G401.6 (cell line): ENCODE data around the gene TRIM66.

Experiments used
- FAIRE-seq: peaks from 2 replicates; lab custom pipeline; 2012; peaks lifted over from hg19 to GRCh38; lab: Jason Lieb, UNC

TRIM66 gene, protein sequence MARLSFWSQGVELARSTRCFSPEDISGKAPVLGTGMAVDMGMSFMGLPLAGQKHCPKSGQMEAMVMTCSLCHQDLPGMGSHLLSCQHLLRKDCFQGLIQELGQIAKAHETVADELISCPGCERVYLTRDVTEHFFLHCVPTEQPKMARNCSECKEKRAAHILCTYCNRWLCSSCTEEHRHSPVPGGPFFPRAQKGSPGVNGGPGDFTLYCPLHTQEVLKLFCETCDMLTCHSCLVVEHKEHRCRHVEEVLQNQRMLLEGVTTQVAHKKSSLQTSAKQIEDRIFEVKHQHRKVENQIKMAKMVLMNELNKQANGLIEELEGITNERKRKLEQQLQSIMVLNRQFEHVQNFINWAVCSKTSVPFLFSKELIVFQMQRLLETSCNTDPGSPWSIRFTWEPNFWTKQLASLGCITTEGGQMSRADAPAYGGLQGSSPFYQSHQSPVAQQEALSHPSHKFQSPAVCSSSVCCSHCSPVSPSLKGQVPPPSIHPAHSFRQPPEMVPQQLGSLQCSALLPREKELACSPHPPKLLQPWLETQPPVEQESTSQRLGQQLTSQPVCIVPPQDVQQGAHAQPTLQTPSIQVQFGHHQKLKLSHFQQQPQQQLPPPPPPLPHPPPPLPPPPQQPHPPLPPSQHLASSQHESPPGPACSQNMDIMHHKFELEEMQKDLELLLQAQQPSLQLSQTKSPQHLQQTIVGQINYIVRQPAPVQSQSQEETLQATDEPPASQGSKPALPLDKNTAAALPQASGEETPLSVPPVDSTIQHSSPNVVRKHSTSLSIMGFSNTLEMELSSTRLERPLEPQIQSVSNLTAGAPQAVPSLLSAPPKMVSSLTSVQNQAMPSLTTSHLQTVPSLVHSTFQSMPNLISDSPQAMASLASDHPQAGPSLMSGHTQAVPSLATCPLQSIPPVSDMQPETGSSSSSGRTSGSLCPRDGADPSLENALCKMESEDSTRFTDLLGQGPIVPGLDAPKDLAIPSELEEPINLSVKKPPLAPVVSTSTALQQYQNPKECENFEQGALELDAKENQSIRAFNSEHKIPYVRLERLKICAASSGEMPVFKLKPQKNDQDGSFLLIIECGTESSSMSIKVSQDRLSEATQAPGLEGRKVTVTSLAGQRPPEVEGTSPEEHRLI (N-terminal part only)

GRCh38 chr11:8682303-8683114 is at the start of gene TRIM66, which contains the start of gene RPL27A:
Gene TRIM66 (minus strand): TSS chr11:8682665. CDS start chr11:8672274, 10,391 bp downstream.
Gene RPL27A (plus strand): TSS chr11:8682792. CDS start chr11:8682814, 22 bp downstream.
- FAIRE-seq, result peak; percentile 92

DNA sequence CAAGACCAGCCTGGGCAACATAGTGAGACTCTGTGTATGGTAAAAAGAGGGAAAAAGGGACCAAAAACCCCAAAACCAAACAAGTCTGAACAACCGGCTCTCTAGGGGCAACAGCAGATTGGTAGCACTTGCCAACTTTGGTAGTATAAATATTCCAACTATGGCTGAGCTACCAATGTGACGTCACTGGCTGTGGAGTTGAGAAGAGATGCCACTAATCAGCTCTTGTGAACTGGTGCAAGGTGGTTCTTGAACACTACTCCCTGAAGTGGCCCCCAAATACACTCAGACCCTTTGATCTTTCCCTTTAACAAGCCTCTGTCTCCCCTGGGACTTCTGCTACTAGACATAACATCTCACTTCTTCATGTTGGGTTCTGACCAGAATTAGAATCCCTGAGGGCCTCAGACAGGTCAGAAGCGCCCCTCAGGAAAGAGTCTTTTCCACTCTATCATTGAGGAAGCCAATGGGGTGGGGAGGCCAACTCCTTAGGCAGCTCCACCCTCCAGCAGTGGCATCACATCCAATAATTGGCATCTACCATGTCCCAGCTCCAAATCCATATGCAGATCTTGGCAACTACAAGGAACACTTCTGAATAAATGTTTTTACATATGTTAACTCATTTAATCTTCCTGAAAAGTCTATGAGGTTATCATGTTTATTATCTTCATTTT is 49.3 kb upstream of the TRIM66 start:
- no peak for FAIRE-seq

DNA sequence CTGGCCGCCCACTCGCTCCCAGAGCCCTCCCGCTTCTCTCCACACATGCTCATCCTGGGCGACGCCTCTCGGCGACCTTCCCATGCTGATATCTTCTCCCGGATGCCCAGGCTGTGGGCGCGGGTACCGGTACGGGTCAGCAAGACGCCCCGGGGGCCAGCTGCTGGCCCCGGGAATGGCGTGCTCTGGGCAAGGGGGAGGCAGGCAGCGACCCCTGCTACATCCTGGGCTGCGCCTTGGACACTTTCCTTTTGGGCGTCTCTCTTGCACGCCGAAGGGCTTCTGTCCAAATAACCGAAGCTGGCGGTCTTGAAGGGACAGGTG is 48.2 kb upstream of the TRIM66 start:
- no peak for FAIRE-seq

- FAIRE-seq, result no peak
Measured at GRCh38 chr11:8729837-8730696, 47.6 kb upstream of the TRIM66 start.

- no peak for FAIRE-seq
Measured at GRCh38 chr11:8729067-8729466, 46.6 kb upstream of the TRIM66 start.

- no peak for FAIRE-seq
Measured at GRCh38 chr11:8728563-8728962, 46.1 kb upstream of the TRIM66 start.

DNA sequence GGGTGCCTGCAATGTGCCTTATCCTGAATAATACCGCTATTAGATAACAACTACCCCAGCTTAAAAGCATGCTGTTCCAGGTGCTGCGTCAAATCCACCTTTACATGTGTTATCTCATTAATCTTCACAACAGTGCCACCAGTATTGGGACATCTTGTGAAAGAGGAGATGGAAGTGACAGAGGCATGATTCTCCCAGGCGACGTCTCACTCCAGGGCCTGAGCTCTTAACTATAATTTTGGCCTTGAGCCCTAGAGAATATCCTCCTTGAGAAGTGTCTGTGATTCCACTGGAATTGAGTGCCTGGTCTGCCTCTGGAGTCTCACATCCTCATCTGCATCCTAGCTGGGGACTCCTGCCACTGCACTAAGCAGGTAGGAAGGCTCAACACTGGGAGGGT is 43.9 kb upstream of the TRIM66 start:
- FAIRE-seq, result no peak

GRCh38 chr11:8724682-8725081 is 42.2 kb upstream of the TRIM66 start:
- FAIRE-seq, result no peak

DNA sequence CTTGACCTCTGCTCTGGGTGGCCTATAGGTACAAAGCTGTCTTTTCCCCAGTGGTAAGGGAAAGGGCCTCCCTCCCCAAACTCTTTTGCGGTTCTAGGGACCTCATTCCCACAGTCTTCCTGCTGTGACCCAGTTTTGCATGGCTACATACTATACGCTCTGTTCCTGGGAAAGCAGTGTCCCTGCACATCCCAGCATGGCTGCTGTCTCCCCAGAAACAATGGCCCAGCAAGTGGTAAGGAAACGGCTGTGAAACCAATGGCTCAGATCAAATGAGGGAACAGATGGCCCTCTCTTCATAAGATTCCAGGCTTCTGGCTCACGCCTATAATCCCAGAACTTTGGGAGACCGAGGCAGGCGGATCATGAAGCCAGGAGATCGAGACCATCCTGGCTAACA is 41.2 kb upstream of the TRIM66 start:
- no peak for FAIRE-seq

DNA sequence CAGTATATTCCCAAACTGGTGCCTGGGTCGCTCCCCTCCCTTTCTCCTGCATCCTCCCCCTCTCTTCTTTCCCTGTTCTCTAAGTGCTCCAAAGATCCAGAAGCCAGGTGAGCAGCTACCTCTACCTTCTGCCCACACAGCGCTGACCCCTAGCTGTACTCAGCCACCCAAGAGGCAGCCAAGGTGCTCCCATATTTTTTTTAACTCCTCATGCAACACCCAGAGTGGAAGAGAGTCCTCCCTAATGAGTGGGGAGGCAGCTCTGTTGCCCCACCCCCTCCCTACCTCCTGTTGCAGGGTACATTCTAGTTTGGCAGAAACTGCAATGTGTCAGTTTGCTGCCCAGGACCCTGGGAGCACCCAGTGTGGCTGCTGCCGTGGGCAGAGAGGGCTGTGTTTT is 40.3 kb upstream of the TRIM66 start:
- no peak for FAIRE-seq

DNA sequence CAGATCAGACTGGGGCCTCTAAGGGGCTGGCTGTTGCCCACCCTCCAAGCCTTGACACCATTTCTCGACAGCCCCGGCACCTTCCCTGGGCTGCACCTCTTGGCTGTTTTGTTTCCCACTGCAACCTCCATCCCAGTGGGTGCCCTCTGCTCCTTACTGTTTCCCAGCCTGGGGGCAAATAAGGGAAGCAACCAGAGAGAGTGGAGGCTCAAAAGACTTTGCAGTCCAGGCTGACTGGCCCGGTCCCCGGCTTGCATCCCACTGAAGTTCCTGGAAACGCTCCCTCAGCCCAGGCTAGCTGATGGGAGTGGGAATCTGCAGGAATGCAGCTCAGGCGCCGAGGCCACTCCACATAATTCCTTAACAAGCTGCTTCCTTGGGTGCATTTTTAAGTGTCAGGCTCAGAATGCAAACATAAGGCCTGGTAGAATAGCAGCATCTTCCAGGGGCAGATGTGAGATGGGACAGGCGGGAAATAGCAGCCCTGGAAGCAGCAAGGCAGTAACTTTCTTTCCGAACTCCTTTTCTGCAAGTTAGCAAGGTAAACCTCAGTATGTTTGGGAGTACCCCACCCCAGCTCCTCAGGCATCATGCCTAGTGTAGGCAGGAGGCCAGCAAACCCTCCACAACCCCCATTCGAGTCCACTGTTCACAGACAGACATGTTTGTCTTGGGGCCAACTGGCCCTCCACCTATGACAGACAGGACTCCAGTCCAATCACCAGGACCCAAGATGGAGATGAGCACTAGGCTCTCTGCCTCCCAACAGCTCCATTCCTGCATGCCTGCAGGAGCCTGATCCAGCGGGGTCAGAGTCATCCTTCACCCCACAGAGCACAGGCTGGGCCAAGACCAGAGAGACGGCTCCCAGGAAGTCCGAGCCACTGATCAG is 39.4 kb upstream of the TRIM66 start:
- no peak for FAIRE-seq

GRCh38 chr11:8720868-8721608 is 38.6 kb upstream of the TRIM66 start:
- FAIRE-seq, result no peak

DNA sequence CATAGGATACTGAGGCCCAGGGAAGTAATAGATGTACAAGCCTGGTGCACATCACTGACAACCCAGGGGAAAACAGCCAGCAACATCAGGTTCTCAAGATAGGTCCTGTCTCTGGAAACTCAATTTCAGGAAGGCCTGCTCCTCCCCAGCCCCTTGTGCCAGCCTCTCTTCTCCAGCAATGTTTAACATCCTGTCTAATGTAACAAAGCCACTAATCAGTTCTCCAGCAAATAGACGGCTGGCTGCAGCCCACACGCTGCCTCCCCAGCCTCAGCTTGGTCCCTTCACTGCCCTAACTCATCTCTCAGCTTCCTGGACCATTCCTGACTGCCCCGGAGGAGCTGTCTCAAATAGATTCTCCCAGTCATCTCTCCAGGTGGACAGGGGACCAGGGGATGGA is 37.9 kb upstream of the TRIM66 start:
- no peak for FAIRE-seq

GRCh38 chr11:8719721-8720120 is 37.3 kb upstream of the TRIM66 start:
- no peak for FAIRE-seq

DNA sequence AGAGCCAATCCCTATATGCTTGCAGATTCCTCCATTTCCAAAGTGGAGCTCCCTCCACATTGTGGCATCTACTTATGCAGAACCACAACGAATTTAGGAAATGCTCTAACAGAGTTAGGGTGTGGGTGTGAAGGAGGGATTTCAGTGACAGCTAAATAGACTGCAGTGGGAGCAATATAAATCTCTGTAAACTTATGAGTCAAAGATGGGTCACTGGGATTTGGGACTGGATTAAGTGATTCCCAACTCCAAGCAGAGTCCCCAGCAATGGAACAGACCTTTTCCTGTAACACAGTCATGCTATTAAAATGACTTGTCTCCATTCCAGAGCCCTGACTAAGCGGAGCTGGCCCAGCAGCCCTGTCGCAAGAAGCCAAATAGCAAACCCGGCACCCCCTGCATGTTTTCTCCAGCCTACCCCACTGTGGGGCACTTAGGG is 36.8 kb upstream of the TRIM66 start:
- no peak for FAIRE-seq

DNA sequence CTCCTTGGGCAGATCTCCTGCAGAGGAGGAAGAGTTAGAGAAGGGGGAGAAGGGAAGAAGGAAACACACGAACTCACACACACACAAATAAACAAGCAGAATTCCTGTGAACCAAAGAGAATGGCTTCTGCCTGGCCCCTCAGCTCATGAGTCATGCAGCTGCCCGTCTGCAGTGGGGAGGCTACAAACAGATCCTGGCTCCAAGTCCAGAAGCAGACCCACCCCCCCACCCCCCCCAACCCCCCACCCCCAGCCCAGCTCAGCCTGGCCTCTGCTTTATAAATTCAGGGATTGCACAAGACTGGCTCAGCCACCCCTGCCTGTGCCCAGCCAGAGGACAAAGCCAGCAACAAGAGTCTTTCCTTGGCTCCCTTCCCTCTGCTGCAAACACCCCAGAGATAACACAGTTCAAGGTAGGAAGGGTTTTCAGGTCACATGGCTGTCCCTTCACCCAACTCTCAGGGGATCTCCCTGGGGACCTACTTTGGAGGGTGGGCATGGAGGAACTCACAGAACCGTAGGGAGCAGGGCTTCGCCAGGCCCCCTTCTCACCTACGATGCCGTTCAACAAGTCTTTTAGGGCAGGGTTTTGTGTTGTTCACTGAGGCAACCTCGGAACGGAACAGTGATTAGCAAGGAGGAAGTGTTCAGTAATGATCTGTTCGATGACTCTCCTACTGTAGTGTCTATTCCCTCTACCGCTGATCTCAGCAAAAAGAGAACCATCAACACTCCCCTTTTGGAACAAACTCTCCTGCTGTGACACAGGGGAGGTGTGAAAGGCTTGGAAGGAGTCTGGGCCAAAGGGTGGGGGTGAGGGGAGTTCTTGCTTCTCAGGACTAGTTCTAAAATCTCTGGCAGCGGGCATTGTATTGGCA is 35.6 kb upstream of the TRIM66 start:
- FAIRE-seq, result no peak

- FAIRE-seq, result no peak
Measured at GRCh38 chr11:8717544-8717875, 35.0 kb upstream of the TRIM66 start.

GRCh38 chr11:8715501-8715900 is 33.0 kb upstream of the TRIM66 start:
- FAIRE-seq, result no peak
